ENCODE measurements around the gene CLASP2.
"Not testable (repeated sequence)": the region's sequence is repeated elsewhere in the genome, so short reads cannot be mapped to it uniquely, and the experiment has no call there.

Gene CLASP2

DNA sequence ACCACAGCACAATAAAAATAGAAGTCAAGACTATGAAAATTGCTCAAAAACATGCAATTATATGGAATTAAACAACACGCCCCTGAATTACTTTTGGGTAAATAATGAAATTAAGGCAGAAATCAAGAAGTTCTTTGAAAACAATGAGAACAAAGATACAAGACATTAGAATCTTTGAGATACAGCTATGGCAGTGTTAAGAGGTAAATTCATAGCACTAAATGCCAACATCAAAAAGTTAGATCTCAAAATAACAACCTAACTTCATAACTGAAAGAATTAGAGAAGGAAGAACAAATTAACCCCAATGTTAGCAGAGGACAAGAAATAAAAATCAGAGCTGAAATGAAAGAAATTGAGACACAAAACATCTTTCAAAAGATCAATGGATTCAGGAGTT lies 191.3 kb downstream of the CLASP2 start:
- no peak for DNase-seq

DNA sequence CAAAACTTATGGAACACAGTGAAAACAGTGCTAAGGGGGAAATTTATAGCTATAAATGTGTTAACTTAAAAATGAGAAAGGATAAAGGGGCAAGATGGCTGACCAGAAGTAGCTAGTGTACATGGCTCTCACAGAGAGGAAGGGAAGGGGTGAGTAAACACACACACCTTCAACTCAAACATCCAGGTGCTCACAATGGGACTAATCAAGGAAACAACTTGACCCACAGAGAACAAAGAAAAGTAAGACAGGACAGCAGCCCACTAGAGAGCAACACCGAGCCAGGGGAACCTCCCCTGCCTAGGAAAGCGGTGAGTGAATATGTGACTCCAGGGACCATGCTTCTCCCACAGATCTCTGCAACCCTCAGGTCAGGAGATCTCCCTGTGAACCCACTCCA lies 192.8 kb downstream of the CLASP2 start:
- no peak for DNase-seq

DNA sequence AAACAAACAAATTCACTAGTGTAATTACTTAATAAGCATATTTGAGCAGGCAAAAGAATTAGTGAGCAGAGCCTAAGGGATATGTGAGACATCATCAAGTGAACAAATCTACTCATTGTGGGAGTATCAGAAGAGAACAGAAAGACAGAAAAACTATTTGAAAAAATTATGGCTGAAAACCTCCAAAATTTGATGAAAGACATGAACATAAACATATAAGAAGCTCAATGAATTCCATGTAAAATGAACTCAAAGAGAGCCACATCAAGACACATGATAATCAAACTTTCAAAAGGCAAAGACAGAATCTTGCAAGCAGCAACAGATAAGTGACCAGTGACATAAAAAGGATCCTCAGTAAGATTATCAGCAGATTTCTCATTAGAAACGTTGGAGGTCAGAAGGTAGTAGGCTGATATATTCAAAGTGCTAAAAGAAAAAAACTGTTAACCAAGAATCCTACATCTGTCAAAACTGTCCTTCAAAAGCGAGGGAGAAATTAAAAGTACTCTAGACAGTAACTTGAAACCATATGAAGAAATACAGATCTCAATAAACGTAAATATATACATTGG lies 194.9 kb downstream of the CLASP2 start:
- DNase-seq, result no peak

DNA sequence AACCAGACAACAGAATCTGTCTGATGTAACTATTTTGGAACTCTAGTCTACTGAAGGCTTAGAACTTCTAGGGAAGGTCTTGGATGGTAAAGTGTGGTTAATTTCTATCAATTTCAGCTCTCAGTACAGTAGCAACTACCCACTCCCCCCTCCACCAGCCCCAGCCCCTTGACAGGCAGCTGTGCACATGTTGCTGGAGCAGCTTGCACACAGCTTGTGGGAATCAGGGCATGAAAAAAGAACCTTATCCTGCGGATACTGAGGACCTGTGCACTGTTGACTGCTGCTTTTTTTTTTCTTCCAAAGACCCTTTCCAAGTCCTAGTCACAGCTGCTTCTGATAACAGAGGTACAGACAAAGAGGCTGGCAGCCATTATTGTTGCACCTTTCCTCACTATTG lies 196.3 kb downstream of the CLASP2 start:
- no peak for DNase-seq

DNA sequence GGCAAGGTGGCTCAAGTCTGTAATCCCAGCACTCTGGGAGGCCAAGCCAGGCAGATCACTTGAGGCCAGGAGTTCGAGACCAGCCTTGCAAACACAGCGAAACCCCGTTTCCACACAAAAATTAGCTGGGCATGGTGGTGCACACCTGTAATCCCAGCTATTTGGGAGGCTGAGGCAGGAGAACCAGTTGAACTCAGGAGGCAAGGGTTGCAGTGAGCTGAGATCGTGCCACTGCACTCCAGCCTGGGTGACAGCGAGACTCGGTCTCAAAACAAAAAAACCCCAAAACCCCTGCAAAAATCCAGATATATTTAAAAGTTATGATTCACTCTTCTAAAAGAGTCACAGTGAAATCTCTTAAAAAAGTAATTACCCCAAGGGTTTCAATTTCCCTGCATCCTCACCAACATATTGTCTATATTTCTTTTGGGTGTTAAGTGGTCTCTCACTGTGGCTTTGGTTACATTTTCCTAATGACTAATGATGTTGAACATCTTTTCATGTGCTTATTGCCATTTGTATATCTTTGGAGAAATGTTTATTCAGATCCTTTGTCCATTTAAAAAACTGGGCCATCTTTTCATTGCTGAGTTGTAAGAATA lies 204.7 kb downstream of the CLASP2 start:
- no peak for DNase-seq

DNA sequence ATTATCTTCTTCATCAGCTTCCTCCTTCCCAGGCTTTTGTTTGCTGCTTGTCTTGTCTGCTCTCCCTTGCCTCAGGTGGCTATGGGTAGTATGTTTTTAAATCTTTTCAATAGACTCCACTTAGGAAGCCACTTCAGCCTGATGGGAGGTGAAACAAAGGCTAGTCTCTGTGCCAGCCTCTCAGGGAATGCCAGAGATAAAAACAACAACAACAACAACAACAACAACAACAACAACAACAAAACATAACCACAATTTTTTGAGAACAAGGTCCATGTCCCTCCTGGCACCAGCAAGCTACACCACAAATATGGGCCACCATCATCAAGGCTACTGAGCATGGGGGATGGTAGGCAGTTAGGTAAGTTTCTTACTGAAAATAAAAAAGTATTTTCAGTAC lies 213.0 kb downstream of the CLASP2 start:
- no peak for DNase-seq

DNA sequence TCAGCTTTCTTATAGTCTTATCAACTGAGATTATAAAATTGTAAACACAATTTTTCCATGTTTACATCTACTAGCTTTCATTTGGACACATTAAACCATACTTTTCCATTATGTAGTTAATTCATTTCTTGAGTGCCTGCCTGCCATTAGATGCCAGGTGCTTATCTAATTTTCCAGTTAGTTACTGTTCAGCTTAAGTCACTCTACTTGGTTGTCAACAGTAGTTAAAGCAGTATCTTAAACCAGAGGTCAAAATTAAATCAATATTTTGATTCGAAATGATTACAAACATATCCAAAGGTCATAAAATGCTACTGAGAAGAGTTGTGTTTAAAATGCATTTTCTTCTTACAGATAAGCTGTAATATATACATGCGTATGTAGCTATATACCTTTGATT lies 221.6 kb downstream of the CLASP2 start:
- no peak for DNase-seq

DNA sequence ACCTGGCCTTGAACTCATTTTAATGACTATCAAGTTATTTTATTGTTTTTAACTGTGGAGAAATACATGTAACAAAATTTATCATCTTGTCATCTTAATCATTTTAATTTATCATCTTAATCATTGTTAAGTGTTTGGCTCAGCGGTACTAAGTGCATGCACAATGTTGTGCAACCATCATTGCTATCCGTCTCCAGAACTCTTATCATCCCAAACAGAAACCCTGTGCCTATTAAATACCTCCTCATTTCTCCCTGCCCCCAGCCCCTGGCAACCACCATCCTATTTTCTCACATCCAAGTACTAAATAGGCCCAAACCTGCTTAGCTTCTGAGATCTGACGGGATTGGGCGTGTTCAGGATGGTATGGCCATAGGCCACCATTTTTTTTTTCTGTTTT lies 226.3 kb downstream of the CLASP2 start:
- no peak for DNase-seq

DNA sequence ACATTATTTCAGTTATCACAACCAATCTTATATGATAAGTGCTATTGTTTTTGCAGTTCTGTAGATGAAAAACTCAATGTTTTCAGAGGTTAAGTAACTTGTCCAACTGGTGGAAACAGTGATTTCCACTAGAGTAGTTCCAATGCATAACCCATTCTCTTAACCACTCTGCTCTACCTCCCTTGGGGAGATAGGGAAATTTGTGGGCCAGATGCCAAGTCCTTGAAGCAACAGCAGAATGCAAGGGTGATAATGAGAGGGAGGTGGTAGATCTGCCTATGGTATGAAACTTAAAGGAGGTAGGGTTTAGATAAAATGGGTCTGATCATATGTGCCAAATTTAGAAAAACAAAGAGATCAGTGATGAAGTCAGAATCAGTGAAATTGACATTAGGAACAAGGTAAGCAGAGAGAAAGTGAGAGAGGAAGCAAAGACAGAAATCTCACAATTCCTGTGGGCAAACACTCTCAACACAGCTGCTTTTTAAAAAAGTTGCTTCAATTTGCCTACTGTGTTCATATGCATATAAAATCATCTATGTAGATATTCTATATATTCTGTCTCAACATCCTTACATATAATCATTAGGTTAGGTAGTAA lies 227.3 kb downstream of the CLASP2 start:
- no peak for DNase-seq

DNA sequence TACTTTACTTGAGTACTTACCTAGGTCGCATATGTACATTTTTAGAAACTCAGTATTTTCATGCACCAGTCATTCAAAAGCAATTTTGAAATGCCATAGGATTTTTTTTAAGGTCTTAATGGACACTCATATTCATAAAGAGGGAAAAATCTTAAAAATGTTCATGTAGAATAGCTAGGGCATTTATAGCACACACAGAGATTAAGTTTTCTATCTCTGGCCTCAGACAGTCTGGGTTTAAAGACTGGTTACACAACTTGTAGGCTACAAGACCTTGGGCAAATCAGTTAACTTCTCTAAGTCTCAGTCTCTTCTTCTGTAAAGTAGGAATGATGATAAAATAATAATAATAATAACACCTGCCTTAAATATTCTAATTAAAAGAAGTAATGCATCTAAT lies 229.4 kb downstream of the CLASP2 start:
- DNase-seq, result no peak

DNA sequence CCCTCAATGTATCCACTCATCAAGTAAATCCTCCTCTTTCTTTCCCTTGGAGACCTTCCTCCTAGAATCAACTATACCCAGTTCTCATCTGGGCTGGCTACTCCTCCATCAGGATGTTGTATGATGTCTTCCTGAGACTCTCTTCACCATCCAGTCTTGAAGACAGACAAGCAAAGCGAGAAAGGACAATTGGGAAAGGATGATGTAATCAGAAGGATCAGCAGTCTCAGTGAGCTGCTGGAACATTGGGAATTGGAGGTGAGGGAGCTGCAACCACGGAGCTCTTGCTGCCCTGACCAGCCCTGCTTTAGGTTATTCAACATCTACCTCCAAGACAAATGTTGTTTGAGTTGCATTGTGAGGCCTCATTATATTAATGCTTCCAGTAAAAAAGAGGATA lies 229.8 kb downstream of the CLASP2 start:
- DNase-seq, result no peak

DNA sequence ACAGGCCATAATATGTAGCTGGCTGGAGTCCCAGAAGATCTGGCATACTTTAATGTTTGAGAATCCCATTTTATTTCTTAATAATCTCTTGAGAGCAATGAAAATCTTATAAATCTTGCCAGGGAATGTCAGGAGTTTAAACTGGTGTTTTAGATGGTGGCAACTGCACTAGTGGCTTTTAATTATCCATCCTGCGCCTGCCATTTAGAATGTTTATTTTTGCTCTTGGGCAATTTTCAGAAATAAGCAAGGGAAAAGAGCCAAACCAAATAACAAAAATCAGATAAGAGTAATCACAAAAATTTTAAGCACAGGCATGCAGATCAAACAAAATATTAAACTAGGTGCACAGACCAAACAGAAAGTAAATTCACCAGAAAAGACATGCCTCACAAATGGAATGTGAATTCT lies 235.9 kb downstream of the CLASP2 start:
- DNase-seq, result no peak

DNA sequence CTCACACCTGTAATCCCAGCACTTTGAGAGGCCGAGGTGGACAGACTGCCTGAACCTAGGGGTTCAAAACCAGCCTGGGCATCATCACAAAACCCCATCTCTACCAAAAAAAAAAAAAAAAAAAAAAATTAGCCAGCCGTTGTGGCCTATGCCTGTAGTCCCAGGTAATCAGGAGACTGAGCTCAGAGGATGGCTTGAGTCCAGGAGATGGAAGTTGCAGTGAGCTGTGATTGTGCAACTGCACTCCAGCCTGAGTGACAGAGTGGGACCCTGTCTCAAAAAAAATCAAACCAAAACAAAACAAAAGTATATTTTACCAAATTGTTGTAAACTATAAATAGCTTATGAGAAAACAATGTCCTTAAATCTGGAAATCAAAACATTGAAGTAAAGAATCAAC lies 243.2 kb downstream of the CLASP2 start:
- DNase-seq, result no peak

DNA sequence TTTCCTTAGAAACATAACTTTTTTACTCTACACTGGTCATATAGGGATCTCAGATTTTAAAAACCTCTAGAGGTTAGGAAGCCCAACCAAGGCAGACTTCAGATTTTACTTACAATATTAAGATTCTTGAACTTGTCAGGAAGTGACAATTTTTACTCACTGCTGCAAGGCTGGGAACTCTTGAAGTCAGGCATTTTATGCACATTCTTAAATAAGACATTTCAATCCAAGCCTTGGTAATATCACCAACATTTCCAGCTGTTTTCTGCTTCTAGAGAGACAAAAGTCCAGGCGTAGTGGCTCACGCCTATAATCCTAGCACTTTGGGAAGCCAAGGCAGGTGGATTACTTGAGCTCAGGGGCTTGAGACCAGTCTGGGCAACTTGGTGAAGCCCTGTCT lies 244.2 kb downstream of the CLASP2 start:
- DNase-seq, result no peak

DNA sequence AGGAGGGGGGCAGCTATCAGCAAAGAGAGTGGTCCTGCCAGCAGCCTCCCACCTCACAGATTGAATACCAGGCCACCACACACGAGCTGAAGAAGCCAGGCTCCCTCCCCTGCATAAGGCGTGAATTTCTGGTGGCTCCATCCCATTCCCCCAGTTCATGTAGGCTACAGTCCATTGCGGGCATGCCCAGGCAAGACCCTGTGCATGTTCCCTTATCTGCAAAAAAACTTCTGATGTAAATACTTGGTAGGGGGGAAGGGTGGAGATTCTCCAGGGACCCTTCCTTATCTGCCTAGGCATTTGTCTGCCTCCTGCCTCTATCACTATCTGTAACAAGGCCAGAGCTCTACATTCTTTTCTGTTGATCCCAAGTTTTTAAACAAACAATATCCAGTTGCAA lies 250.3 kb downstream of the CLASP2 start:
- no peak for DNase-seq

DNA sequence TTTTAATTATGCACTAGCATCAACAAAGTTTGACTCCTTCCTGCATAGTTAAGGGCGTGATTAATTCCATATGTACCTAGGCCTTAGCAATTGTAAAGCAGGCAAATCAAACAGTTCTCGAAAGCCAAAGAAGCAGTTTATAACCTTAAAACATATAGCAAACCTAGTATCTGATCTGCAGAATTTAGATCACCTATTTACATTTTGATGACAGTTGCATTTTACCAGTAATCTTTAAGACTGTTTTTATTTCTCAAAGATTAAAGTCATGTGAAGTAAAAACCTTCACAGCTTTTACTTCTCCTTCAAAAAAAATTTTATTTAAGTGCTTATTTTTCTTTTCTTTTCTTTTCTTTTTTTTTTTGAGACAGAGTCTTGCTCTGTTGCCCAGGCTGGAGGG lies 257.0 kb downstream of the CLASP2 start:
- DNase-seq, result no peak

DNA sequence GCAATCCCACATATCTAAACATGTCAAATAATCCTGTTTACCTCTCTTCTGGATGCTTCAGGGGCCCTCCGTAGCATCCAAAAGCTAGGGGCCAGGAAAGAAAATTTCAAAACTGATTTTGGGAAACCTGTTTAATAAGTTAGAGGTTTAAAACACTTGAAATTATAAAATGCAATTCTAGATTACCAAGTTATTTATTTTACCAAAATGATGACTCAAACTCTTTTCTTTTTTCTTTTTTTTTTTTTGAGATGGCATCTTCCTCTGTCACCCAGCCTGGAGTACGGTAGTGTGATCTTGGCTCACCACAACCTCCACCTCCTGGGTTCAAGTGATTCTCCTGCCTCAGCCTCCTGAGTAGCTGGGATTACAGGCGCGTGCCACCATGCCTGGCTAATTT lies 258.5 kb downstream of the CLASP2 start:
- not testable (repeated sequence) for DNase-seq

DNA sequence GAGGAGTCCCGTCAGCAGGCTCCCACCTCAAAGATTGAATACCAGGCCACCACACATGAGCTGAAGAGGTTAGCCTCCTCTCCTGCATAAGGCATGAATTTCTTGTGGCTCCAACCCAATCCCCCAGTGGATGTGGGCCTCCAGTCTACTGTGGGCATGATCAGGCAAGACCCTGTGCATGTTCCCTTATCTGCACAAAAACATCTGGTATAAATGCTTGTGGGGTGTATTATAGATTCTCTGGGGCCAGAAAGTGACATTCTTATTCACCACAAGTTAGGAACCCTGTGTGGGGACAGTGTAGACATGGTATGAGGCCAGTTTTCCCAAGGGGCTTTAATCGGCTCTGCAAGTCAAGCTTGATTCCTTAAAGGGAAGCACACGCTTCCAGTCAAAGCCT lies 259.6 kb downstream of the CLASP2 start:
- DNase-seq, result no peak

DNA sequence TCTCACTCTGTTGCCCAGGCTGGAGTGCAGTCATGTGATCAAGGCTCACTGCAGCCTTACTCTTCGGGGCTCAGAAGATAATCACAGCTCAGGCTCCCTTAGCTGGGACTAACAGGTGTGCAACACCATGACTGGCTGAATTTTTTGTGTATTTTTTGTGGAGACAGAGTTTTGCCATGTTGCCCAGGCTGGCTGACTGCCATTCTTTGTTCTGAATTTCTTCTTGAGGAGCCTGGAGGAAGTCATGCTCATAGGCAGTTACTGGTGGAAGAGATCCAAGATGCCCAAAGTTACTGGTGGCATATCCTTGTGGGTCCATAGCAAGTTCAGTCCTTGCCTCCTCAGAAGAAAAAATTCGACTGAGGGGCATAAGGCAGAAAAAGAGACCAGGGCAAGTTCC lies 261.3 kb downstream of the CLASP2 start:
- DNase-seq, result no peak

DNA sequence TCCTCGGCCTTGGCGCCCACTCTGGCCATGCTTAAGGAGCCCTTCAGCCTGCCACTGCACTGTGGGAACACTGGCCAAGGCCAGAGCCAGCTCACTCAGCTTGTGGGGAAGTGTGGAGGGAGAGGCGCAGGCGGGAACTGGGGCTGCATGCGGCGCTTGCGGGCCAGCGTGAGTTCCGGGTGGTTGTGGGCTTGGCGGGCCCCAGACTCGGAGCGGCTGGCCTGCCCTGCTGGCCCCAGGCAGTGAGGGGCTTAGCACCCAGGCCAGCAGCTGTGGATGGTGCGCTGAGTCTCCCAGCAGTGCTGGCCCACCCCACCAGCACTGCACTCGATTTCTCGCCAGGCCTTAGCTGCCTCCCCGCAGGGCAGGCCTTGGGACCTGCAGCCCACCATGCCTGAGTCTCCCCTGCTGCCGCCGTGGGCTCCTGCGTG lies 264.7 kb downstream of the CLASP2 start:
- no peak for DNase-seq

DNA sequence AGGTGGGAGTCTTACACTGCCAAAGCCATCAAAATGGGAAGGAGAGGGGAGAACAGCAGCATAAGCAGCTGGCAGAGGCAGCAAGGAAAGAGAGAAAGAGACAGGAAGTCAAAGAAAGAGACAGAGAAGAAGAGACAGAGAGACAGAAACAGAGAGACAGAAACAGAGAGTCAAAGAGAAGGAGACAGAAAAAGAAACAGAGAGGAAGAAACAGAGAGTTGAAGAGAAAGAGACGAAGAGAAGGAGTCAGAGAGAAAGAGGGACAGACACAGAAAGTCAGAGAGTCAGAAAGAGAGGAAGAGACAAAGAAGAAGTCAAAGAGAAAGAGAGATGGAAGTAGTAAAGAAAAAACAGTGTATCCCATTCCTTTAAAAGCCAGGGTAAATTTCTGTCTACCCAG lies 266.1 kb downstream of the CLASP2 start:
- DNase-seq, result not testable (repeated sequence)

DNA sequence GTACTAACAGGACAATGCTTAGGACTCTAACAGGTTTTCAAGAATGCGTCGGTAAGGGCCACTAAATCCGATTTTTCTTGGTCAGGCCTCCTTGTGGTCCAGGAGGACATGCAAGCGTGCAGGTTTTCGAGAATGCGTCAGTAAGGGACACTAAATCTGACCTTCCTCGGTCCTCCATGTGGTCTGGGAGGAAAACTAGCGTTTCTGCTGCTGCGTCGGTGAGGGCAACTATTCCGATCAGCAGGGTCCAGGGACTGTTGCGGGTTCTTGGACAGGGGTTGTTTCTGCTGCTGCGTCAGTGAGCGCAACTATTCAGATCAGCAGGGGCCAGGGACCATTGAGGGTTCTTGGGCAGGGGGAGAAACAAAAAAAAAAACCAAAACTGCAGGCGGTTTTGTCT lies 270.1 kb downstream of the CLASP2 start:
- DNase-seq, result no peak

DNA sequence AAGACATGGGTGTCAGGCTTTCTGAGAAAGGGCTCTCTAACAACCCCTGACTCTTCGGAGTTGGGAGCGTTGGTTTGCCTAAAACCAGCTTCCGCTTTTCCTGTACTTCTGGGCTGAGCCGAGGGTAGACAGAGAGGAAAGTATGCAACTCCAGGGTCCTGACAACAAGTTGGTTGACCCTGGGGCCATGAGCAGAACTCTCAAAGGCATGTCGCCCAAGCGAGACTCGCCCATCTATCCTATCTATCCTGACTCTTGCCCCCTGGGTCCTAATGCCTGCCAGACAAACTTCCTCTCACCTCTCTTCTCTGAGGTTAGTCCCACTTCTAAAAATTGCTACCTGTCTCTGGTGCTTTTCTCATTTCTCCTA lies 270.8 kb downstream of the CLASP2 start:
- not testable (repeated sequence) for DNase-seq

All from NCI-H187 (cell line).